ENCODE data around the gene LYPD1.

LYPD1 gene

DNA sequence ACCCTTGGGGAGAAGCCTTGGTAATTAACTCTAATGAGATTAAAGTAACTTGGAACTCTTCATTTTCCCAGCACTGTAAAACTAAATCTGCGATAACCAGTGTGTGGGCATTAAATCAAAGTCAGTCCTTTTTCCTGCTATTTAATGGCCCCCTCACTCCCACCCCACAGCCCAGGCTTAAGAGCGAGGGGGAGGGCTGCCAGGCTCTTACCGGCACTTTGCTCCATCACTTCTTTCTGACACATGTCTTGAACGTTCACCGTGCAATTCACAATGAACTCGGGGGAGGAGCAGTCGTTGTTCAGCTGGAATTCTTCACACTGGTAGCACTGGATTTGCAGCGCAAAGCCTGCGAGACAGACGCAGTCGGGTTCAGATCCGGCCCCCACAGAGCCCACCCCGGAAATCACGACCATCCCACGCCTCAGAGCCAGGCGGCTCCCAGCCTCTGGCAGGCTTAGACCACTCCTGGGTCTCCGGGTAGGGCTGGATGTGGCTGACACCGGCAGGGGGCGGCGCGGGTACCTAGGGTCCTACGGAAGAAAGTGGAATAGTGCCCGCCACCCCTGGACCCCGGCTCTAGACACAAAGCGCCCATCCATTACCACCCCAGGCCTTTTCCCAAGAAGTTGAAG lies 1.7 kb downstream of the LYPD1 start:
- no peak for DNase-seq

DNA sequence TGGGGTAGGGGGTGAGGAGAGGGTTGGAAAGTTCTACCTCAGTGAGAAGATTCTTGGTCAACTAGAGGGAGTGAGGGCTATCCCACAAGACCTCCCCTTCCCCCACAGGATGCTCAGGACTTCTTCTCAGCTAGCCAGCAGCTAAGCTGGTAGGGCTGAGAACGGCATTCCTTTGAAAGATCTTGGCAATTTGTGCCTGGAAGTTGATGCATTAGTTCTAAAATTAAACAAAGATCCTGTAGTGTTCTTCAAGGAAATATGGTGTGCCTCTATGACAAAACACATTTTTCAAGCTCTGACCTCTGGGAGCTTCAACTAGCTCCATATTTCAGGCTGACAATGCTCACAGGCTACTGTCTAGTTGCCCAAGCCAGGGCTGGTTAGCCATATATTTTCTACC lies 2.3 kb downstream of the LYPD1 start:
- no peak for DNase-seq

DNA sequence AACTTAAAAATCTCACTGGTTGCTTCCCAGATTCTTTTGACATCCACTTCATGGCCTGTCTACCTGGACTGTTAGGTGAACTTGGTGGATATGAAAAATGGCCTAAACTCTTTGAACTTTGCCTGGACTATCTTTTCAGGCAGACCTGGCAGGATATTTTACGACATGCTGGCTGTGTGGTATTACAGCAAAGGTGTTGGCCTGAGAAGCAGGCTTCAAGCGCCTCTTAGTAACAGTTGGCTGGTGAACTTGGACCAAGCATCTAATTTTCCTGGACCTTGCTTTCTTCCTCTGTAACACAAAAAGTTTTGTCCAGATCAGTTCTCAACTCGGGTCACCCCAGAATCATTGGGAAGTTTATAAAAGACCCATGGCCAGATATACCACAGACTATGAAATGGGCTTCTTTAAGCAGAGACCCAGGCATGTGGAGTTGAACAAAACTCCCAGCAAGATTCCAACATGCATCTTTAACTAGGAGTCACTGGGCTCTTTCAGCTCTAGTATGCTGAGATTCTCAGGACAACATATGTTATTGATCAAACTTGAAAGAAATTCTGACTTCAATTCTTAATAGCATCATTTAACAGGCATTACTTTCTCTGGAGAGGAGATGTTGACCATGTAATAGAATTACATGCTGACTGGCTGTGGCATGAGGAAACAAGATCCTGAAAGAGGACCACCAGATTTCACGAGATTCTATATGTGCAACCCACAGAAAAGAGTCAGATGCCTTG lies 4.4 kb downstream of the LYPD1 start:
- no peak for DNase-seq

DNA sequence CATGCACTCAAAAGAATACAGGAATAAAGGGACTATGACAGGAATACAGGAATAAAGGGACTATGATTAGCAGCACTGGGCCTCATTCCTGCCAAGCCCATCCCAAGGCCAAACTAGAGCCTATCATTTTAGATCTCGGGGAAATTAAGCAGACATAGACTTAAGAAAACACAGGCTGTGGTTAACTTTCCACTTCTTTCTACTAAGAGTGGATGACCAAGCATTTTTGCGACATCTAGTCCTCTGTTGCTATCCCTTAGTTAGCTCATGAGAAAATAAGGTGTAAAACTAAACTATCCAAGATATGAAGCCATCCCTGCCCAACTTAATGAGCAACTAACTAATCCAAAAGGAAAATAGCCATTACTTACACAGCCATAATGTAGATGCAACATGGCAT lies 5.9 kb downstream of the LYPD1 start:
- DNase-seq: no peak

DNA sequence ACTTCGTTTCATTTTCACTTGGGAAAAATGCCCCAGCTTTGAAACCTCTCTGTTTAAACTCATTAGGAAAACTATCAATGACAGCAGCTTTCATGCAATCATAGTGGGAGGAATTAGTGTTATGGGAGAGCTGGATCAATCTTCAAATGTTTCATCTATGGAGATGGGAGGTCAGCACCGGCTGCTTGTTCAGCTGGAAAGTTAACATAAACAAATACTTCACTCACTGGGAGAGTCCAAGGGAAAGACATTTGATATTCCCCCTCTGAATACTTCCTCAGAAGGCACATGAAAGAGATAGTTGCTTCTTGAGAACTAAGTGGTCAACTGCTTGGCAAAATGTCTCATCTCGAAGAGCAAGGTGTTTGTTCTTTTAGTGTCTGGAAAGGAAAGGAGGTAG lies 7.3 kb downstream of the LYPD1 start:
- DNase-seq: no peak

DNA sequence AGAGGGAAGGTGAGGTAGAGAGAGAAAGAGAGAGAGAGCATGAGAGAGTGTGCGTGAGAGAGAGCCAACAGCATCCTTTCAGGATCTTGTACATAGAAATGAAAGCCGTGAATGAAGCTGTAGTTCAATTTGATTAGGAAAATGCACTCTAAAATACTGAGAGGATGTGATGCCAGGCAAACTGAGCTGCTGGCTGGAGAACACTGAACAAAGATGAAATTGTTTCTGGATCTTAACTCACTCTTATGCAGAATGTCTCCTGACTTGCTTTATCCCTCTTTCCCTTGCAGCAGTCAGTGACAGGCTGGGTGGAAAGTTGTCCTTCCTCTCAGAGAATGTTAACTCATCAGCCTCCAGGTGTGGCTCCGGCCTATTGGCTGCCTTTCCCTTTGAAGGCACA lies 10.7 kb downstream of the LYPD1 start:
- DNase-seq: no peak

DNA sequence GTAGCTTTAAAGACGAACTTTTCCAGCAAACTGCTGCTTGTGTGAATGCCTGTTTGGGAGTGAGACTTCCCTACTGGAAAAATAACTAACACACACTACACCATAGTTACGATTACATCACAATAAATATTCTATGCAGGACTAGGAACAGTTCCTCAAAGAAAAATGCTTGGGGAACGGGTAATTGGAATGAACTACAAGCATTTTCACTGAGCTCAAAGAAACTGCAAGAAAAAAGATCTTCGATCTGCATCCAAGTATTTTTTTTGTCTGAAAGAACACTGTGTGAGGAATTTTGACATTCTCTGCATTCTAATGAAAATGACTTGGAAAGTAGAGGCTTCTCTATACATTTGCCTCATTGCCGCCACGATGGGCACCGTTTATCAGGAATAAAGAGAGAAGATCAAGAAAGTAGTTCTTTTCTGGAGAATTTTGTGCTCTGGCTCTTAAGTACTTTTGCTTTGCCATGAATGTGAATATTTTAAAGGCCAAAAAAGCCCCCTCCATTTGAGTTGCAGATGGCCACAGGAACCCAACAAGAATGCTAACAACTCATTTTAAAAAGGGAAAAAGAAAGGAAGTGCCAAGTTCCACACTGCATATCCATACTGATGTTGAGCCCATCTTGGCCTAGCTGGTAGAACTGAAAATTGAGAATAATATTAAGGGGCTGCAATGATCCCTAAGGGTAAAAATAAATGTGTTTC lies 13.6 kb downstream of the LYPD1 start:
- DNase-seq: no peak

DNA sequence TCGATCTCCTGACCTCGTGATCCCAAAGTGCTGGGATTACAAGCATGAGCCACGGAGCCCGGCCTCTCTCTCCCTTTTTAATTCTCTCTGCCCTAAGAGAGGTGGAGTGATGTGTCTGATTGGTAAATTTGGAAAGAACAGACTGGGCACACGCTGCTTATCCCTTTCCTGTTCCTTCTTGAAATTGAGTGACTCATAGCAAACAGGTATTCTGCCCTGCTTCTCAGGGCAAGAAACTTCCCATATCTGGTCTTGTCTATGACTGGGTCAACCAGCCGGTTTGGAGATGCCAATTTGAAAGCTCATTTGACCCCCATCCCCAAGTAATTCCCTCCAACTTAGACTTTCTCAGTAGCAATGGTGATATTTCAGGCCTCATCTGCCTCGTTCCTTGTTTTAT lies 15.0 kb downstream of the LYPD1 start:
- no peak for DNase-seq

DNA sequence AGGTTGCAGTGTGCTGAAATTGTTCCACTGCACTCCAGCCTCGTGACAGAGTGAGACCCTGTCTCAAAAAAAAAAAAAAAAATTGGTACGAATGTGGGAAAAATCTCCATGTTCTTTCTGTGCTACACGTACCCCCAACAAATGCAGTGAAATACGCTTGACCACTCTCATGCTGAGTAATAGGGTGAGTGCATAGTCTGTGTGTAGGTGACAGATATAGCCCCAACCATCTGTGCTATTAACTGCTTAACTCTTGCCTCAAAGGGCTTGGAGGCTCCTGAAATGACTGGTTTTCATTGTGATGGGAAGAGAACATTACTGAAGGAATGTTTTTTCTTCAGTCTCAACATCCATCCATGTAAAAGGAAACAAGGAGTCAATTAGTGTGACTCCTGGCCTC lies 15.7 kb downstream of the LYPD1 start:
- DNase-seq: no peak

DNA sequence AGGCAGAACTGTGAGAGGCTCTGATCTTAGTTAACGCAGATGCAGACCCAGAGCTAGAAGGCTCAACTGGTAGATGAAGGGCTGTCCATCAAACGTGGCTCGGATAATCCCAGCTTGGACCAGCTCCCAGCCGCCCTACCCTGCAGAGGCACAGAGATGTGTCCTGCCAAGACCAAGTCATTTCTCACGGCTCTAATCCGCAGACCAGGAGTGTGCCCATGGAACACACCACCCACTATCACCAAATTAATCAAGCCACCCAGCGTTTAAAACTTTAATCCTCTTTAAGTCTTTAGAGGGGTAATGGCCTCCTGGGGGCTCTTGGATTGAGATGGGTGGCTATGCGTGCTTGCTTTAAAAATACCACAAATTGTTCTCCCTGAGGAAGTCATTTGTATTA lies 17.5 kb downstream of the LYPD1 start:
- no peak for DNase-seq

DNA sequence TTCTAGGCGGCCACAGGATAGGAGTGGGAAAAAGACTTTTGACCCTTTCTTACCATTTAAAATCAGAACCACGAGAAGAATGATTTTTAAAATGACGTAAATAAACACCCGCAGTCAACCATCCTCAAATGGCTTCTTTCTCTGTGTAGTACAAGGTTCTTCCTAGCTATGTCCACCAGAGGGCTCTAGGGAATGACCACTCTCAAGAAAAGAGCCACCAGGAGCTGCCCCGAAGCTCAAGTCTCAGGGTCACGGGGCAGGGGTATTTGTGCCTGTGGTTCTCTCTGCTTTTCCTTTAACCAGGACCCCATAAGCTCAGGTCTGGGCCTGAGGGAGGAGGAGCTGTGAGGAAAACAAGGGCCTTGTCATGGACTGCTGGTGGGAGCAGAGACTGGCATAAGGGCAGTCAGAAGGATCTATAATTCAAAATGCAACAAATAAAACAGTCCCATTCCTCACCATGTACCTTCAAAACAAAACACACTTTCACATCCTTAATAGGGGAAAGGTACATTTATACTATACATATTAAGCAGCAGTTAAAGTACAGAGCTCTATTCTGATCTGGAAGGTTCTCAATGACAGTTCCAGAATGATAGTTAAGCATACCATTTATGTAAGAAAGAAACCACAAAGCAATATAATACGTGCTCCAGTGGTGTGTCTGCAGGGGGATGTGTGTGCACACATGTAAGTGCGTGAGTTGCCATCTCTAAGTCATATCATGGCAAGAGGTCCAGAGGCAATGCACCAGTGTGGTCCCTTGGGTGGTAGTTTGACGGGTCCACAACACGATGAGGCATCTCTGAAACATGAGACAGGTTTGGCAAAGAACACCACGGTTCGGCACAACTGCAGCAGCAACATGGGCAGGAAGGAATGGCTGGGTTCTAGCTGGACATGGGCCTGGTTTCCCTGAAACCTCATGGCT lies 18.6 kb downstream of the LYPD1 start:
- DNase-seq: no peak

DNA sequence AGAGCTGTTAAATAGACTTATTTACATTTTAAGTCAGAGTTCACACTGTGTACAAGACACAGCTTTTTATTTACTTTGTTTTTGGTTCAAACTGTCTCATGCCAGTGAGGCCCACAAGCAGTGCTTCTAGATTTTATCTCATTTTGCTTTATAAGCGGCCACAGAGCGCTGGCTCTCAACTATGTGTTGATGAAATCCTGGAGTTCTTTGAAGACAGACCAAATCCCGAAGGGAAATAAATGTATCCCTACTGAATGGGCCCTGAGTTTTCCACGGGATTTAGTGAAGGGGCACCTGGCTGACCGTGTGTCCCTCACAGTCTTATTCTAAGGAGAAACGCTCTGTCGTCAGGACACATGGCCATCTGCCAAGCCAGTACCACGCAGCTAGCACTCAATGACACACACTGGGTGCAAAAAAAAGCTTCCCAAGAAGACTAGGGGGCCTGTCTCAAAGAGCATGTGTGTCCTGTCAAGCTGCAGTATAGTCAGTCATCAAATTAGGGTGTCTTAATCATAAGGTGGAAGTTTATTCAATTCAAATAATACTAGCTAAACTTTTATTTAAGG lies 23.4 kb downstream of the LYPD1 start:
- DNase-seq: no peak

DNA sequence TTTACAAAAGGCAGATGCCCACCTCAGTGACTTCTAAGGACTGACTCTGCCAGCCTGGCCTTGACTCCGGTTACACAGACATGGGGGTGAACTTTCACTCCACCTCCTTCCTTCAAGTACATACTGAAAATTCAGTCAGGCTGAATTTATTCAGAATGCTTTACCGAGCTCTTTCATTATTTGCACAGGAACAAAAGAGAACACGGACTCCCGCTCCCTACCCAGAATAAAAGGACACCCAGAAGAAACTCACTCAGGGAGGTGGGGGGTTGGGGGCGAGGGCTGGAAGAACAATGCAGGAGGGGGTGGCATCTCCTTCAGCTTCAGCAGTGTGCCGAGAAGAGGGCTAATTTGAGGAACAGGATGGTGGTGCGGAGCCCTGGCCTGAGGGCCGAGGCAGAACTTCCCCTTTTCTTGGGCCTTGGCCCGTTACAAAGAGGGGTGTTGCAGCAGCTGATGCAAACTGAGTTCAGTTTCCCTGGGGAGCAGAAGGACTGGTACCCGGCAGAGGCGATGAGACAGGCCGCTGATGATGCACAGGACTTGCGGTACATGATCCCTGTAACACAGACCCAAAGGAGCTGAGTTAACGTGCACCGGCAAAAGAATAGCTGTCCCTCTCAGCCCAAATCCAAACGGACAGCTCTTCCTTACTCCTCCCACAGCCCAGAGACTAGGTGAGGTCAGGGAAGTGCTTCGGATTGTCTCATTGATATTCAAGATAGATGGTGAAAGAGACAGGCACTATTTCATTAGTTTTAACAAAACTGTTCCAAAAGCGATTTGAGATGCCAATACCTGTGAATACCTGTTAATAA lies 24.1 kb downstream of the LYPD1 start:
- DNase-seq: no peak

DNA sequence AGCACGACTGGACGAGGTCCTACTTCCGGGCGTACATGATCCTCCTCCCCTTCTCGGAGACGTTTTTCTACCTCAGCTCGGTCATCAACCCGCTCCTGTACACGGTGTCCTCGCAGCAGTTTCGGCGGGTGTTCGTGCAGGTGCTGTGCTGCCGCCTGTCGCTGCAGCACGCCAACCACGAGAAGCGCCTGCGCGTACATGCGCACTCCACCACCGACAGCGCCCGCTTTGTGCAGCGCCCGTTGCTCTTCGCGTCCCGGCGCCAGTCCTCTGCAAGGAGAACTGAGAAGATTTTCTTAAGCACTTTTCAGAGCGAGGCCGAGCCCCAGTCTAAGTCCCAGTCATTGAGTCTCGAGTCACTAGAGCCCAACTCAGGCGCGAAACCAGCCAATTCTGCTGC lies 24.8 kb downstream of the LYPD1 start:
- DNase-seq: no peak

DNA sequence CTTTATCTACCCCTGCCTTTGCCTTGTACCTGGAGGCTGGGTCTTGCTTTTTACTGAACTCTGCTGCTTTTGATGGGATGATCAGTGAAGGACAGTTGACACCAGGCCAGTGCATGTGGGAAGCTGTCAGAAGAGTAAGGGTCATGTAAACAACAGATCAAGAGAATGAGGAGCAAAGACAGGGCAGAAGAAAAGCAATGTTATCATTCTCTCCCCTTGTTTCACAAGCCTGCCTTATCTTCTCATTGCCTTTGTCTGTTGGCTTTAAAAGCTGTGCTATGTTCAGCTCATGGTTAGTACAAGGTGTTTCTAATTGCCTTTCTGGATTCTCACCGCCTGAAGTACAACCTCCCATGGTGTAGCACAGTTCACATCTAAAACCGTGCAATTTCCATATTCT lies 27.6 kb downstream of the LYPD1 start:
- DNase-seq: no peak

DNA sequence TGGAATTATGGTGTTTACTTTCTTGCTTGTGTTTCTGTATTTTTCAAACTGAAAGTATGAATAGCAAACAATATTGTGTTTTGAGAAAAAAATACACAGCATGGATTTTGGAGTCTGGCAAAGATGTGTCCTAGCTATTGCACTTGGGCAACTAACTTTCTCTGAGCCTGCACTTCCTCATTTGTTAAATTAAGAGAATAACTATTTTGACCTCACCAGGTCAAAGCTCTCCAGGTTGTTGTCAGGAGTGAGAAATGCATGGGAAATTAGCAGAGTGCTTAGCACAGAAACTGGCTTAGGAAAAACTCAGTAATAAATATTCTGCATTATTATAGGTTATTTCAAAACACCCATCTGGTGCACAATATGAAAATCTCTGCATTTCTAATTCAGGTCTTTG lies 28.2 kb downstream of the LYPD1 start:
- no peak for DNase-seq

DNA sequence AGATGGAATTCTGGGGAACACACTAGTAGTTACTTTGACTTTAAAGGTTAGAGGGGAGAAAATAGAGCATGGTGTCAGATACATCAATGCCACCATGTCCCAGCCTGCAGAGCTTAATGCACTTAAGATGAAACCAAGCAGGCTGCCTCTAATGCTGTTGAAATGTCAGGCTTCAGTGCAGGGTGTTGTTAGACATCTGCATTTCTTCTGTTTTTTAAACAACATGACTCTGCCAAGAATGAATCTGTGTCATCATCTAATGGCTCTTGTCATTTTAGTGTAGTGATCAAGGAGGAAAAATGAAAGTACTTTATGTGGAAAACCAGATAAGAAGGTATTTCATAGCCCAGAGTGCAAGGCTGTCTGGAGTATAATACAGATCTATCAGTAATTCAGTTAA lies 29.9 kb downstream of the LYPD1 start:
- DNase-seq: no peak

DNA sequence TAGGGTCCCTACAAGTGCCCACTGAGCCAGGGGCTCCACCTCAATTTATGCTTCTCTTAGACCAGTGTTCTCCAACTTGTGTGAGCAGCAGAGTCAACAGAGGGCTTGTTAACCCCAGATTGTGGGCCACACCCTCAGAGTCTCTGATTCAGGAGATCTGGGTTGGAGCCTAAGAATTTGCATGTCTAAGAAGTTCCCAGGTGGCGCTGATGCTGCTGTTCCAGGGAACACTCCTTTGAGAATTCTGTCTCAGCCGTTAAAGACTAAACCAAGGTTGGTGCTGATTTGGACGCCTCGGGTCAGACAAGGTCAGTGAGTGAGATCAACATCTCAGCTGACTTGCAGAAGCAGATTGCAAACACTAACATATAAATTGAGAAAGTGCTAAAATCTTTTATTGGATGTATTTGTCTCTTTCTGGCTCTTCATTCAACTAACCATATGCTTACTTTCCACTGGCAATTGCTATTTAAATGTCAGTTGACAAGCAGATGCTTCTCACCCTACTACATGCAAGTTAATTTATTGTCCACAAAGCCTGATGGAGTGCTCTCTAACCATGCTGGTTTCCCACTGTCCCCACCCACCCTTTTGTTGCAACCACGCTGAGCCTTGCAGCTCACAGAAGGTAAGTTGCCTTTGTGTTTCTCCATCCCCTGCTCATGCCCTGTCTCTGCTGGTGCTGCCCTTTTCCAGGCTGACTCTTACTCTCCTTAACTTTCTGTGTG lies 31.5 kb downstream of the LYPD1 start:
- DNase-seq: no peak

DNA sequence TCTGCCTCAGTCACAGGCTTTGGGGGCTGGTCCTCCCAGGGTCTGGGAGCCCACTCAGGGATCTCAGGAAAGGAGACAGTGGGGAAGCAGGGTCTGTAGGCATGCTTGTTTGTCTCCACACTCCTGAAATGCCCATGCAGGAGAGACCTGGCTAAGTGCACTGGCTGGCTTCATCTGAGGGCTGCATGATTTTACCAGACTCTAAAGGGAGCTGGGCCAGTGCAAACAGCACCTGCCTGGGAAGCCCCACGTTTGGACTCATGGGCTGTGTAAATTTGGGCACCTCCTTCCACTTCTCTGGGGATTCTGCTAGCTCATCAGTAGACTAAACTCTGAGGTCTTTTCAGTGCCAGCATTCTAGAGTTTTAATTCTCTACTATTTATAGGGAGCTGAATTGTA lies 33.7 kb downstream of the LYPD1 start:
- no peak for DNase-seq

DNA sequence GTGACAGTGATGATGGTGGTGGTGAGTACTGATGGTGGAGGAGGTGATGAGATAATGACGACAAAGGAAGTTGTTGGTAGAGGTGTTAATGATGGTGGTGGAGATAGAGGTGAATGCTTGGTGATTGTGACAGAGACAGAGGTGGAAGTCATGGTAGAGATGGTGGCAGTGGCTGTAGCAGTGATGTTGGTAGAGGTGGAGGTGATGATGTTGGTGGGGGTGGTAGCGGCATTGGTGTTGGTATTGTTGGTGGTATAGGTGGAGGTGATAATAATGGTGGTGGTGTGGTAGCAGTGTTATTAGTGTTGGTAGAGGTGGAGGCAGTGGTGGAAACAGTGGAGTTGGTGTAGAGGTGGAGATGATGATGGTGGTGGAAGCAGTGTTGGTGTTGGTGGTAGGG lies 36.4 kb downstream of the LYPD1 start:
- no peak for DNase-seq

DNA sequence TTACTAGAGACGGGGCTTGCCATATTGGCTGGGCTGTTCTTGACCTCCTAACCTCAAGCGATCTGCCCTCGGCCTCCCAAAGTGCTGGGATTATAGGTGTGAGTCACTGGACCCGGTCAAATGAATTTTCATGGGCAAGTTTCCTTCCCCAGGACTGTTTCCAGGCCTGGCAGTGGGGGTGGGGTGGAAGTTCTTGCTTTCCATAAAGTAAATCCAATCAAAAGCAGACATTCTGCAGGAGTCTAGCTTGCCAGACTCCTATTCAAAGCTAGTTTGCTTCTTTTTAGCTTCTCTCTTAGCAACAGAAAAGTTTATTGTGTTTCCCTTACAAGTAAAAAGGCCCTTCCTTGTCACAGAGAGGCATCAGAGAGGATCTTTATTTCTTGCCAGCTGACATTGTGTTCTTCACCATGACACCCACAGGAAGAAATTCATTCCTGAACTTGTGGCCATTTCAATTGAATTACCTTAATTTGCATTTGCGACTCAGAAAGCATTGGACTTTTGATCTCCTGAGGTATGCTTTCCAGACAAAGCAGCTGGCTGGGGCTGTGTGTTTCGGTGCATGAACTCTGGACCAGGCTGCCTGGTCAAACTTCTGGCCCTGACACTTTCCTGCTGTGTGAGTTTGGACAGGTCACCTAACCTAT lies 37.9 kb downstream of the LYPD1 start:
- DNase-seq: no peak
